ENCODE results near the gene TUBB.
"Not testable (repeated sequence)": the region's sequence is repeated elsewhere in the genome, so short reads cannot be mapped to it uniquely, and the experiment has no call there.

The TUBB gene

DNA sequence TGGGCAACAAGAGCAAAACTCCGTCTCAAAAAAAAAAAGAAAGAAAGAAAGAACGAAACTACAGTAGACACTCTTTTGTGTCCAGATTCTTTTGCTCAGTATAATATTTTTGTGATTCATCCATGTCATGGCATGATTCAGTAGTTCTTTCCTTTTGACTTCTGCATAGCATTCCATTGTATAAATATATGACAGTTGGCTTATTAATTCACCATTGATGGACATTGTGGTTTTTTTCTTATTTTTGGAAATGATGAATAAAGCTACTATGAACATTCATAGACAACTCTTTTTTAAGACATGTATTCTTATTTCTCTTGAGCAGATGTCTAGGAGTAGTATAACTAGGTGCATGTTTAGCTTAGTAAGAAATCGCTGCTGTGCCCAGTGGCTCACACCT lies 34.5 kb downstream of the TUBB start:
- DNase-seq (ENCODE audit: low spot score) (no peak), ATAC-seq (ENCODE audit: low read depth) (no peak)
- H3K27me3 ChIP-seq (ENCODE audit: insufficient read depth, poor library complexity, severe bottlenecking), result no peaks in the 10 kb centered on the region
- H3K4me3 ChIP-seq (ENCODE audit: severe bottlenecking), result no peak overlapping the region
- peak overlapping the region; percentile 98 for H3K27ac ChIP-seq (ENCODE audit: poor library complexity, severe bottlenecking)
- H3K9me3 ChIP-seq (ENCODE audit: severe bottlenecking), result no peaks in the 10 kb centered on the region
- TF ChIP-seq, protein P1, sequence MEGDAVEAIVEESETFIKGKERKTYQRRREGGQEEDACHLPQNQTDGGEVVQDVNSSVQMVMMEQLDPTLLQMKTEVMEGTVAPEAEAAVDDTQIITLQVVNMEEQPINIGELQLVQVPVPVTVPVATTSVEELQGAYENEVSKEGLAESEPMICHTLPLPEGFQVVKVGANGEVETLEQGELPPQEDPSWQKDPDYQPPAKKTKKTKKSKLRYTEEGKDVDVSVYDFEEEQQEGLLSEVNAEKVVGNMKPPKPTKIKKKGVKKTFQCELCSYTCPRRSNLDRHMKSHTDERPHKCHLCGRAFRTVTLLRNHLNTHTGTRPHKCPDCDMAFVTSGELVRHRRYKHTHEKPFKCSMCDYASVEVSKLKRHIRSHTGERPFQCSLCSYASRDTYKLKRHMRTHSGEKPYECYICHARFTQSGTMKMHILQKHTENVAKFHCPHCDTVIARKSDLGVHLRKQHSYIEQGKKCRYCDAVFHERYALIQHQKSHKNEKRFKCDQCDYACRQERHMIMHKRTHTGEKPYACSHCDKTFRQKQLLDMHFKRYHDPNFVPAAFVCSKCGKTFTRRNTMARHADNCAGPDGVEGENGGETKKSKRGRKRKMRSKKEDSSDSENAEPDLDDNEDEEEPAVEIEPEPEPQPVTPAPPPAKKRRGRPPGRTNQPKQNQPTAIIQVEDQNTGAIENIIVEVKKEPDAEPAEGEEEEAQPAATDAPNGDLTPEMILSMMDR (IDR thresholded peaks at IDR 0.05; ENCODE audit: poor library complexity, severe bottlenecking), result no peak
- H3K4me1 ChIP-seq (ENCODE audit: insufficient read depth, poor library complexity, severe bottlenecking), result peaks cover 48% of the 10 kb centered on the region
- no peaks in the 10 kb centered on the region for H3K36me3 ChIP-seq (ENCODE audit: low read depth)

DNA sequence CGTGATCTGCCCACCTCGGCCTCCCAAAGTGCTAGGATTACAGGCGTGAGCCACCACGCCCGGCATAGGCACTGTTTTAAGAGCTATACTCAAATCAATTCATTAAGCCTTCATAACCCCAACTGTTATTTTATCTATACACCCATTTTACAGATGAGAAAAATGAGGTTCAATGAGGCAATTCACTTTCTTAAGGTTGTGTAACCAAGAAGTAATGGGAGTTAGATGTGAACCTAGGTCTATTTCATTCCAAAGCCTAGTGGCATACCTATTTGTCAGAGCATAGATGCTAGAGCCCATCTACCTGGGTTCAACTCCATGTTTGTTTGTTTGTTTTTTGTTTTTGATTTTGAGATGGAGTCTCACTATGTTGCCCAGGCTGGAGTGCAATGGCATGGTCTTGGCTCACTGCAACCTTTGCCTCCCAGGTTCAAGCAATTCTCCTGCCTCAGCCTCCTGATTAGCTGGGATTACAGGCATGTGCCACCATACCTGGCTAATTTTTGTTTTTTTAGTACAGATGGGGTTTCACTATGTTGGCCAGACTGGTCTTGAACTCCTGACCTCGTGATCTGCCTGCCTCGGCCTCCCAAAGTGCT lies 36.4 kb downstream of the TUBB start:
- not testable (repeated sequence) for H3K36me3 ChIP-seq (ENCODE audit: low read depth); H3K4me3 ChIP-seq (ENCODE audit: severe bottlenecking); H3K27me3 ChIP-seq (ENCODE audit: insufficient read depth, poor library complexity, severe bottlenecking); ATAC-seq (ENCODE audit: low read depth); DNase-seq (ENCODE audit: low spot score); H3K9me3 ChIP-seq (ENCODE audit: severe bottlenecking)
- Histone ChIP-seq H3K27ac (ENCODE audit: poor library complexity, severe bottlenecking) (peak overlapping the region; percentile 31), H3K4me1 (ENCODE audit: insufficient read depth, poor library complexity, severe bottlenecking) (peaks cover 44% of the 10 kb centered on the region)

DNA sequence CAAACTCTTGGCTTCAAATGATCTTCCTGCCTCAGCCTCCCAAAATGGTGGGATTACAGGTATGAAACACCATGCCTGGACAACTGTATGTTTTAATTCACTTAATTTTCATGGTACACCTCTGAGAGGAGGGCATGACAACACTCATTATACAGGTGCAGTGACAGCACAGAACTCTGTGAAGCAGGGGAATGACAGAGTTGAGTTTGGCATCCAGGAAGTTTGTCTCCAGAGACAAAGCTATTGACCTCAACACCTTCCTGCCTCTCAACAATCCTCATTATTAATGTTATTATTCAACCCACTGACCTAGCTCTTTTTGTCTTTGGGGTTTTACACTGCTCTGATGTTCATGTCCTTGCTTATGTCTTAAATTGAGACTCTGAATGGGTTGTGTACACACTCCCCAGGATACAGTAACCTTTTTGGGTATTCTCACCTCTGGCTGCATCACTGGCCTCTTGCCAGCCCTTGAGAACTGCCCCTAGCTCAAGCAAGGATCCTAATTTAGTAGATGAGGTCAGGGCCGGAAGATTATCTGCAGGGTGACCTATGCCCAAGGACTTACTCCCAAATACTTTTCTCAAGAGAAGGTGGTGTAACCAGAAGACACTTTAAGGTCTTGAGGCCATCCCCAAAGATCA lies 37.2 kb downstream of the TUBB start:
- peak overlapping the region; percentile 31 for H3K27ac ChIP-seq (ENCODE audit: poor library complexity, severe bottlenecking)
- ATAC-seq (ENCODE audit: low read depth) (no peak), DNase-seq (ENCODE audit: low spot score) (no peak)
- TF ChIP-seq, protein P1 (IDR thresholded peaks at IDR 0.05; ENCODE audit: poor library complexity, severe bottlenecking), result no peak
- H3K27me3 ChIP-seq (ENCODE audit: insufficient read depth, poor library complexity, severe bottlenecking), result no peaks in the 10 kb centered on the region
- no peaks in the 10 kb centered on the region for H3K9me3 ChIP-seq (ENCODE audit: severe bottlenecking)
- H3K36me3 ChIP-seq (ENCODE audit: low read depth), result no peaks in the 10 kb centered on the region
- H3K4me1 ChIP-seq (ENCODE audit: insufficient read depth, poor library complexity, severe bottlenecking), result peaks cover 45% of the 10 kb centered on the region
- H3K4me3 ChIP-seq (ENCODE audit: severe bottlenecking), result no peak overlapping the region

DNA sequence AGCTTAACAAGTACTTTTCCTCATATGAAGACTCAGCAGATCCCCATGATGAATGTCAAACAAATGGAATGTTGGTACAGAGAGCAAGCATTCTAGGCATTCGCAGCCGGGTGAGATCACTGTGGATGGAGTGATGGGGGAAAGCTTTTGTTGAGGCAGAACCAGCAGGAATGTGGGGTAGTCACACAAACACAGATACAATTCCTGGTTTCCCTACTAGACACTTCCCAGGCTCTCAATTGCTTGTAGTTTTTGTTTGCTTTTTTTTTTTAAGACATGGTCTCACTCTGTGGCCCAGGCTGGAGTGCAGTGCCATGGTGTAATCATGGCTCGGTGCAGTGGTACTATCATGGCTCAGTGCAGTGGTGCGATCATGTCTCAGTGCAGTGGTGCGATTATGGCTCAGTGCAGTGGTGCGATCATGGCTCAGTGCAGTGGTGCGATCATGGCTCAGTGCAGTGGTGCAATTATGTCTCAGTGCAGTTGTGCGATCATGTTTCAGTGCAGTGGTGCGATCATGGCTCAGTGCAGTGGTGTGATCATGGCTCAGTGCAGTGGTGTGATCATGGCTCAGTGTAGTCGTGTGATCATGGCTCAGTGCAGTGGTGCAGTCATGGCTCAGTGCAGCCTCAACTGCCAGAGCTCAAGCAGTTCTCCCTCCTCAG lies 39.6 kb downstream of the TUBB start:
- peak; percentile 71 for DNase-seq (ENCODE audit: low spot score)
- TF ChIP-seq, protein P1 (IDR thresholded peaks at IDR 0.05; ENCODE audit: poor library complexity, severe bottlenecking), result no peak
- H3K9me3 ChIP-seq (ENCODE audit: severe bottlenecking), result no peaks in the 10 kb centered on the region
- H3K36me3 ChIP-seq (ENCODE audit: low read depth), result no peaks in the 10 kb centered on the region
- ATAC-seq (ENCODE audit: low read depth), result peak; percentile 78
- H3K27ac ChIP-seq (ENCODE audit: poor library complexity, severe bottlenecking), result peak overlapping the region; percentile 61
- H3K4me3 ChIP-seq (ENCODE audit: severe bottlenecking), result no peak overlapping the region
- H3K27me3 ChIP-seq (ENCODE audit: insufficient read depth, poor library complexity, severe bottlenecking), result no peaks in the 10 kb centered on the region
- H3K4me1 ChIP-seq (ENCODE audit: insufficient read depth, poor library complexity, severe bottlenecking), result peaks cover 37% of the 10 kb centered on the region

DNA sequence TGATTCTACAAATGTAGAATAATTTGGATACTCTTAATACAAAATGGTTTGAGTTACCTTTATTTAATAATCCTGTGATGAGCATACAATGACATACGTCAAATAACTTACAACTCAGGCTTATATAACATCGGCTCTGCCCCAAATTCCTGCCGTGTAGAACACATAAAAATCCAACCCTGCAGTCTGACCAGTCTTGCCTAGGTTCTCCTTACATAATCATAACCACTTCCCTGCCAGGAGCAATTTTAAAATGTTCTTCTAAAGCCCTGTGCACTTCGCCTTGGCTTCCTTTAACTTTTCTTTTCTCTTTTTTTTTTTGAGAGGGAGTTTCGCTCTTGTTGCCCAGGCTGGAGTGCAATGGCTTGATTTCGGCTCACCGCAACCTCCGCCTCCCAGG lies 40.4 kb downstream of the TUBB start:
- H3K9me3 ChIP-seq (ENCODE audit: severe bottlenecking), result no peaks in the 10 kb centered on the region
- DNase-seq (ENCODE audit: low spot score), result no peak
- TF ChIP-seq, protein P1 (IDR thresholded peaks at IDR 0.05; ENCODE audit: poor library complexity, severe bottlenecking), result no peak
- no peaks in the 10 kb centered on the region for H3K27me3 ChIP-seq (ENCODE audit: insufficient read depth, poor library complexity, severe bottlenecking)
- ATAC-seq (ENCODE audit: low read depth), result no peak
- H3K36me3 ChIP-seq (ENCODE audit: low read depth), result no peaks in the 10 kb centered on the region
- H3K4me1 ChIP-seq (ENCODE audit: insufficient read depth, poor library complexity, severe bottlenecking), result peaks cover 35% of the 10 kb centered on the region
- no peak overlapping the region for H3K4me3 ChIP-seq (ENCODE audit: severe bottlenecking)
- peak overlapping the region; percentile 61 for H3K27ac ChIP-seq (ENCODE audit: poor library complexity, severe bottlenecking)

Measured in RWPE2 (cell line).